Liver (tissue), 9 donors: ENCODE results near the gene LRP4. TPM values are rescaled to one million over a fixed set of nuclear protein-coding genes. Genes with fewer than 3 reads are reported as not detected.

Source experiments
- DNase-seq: peaks from one replicate; pipeline ENCODE4 v3.0.0-alpha.2; 2017; ENCODE audit warnings: low spot score
- H3K27ac ChIP-seq, 2 donors: one replicate each; pipeline ENCODE4 v1.7.0; 2013; ENCODE audit warnings: inconsistent platforms in 2 of 2, low read length in 2 of 2, control low read depth in 1 of 2, low read depth in 1 of 2, mild to moderate bottlenecking in 1 of 2
- H3K27me3 ChIP-seq, 4 donors: one replicate each; pipeline versions ENCODE4 v1.6.1 to v1.7.0; 2013; ENCODE audit warnings: low read length in 3 of 4, inconsistent platforms in 1 of 4, mild to moderate bottlenecking in 1 of 4, moderate library complexity in 1 of 4; ENCODE audit not compliant: control insufficient read depth in 4 of 4, insufficient read depth in 4 of 4
- H3K36me3 ChIP-seq, 4 donors: one replicate each; pipeline versions ENCODE4 v1.6.1 to v1.7.0; 2013; ENCODE audit warnings: low read length in 3 of 4, mild to moderate bottlenecking in 3 of 4, low read depth in 1 of 4, moderate library complexity in 1 of 4; ENCODE audit not compliant: control insufficient read depth in 4 of 4, insufficient read depth in 3 of 4
- H3K4me1 ChIP-seq, 4 donors: one replicate each; pipeline versions ENCODE4 v1.6.1 to v1.7.0; 2013; ENCODE audit warnings: low read length in 3 of 4, mild to moderate bottlenecking in 3 of 4, moderate library complexity in 1 of 4; ENCODE audit not compliant: control insufficient read depth in 4 of 4, insufficient read depth in 4 of 4
- H3K4me3 ChIP-seq, 3 donors: one replicate each; pipeline versions ENCODE4 v1.6.1 to v1.7.0; 2013; ENCODE audit warnings: low read length in 3 of 3, control low read depth in 1 of 3, low read depth in 1 of 3, mild to moderate bottlenecking in 1 of 3
- H3K9ac ChIP-seq, 2 donors: one replicate each; pipeline ENCODE4 v1.7.0; 2013; ENCODE audit warnings: low read length in 2 of 2, mild to moderate bottlenecking in 2 of 2, moderate library complexity in 2 of 2, control low read depth in 1 of 2, low read depth in 1 of 2
- H3K9me3 ChIP-seq, 4 donors: one replicate each; pipeline versions ENCODE4 v1.6.1 to v1.7.0; 2013; ENCODE audit warnings: low read length in 3 of 4; ENCODE audit not compliant: control insufficient read depth in 4 of 4
- ATF3 ChIP-seq: IDR thresholded peaks from 2 replicates; pipeline ENCODE4 v1.6.1; 2016; ENCODE audit warnings: antibody characterized with exemption
- EGR1 ChIP-seq, 2 donors: IDR thresholded peaks; 2 replicates each; pipeline ENCODE4 v1.6.1; 2016 to 2018; ENCODE audit warnings: antibody characterized with exemption in 2 of 2, low read depth in 2 of 2
- FOXA1 ChIP-seq: IDR thresholded peaks from 2 replicates; pipeline ENCODE4 v1.6.1; 2016; ENCODE audit warnings: antibody characterized with exemption
- FOXA2 ChIP-seq: IDR thresholded peaks from 2 replicates; pipeline ENCODE4 v1.6.1; 2016; ENCODE audit warnings: antibody characterized with exemption
- GABPA ChIP-seq, 2 donors: IDR thresholded peaks in 1 of 2; conservative IDR thresholded peaks in 1 of 2; 2 replicates each; pipeline ENCODE4 v1.6.1; 2016; ENCODE audit warnings: antibody characterized with exemption in 2 of 2, mild to moderate bottlenecking in 1 of 2, moderate library complexity in 1 of 2
- HNF4A ChIP-seq, 2 donors: conservative IDR thresholded peaks; 2 replicates each; pipeline ENCODE4 v1.6.1; 2016; ENCODE audit warnings: antibody characterized with exemption in 2 of 2, mild to moderate bottlenecking in 2 of 2
- HNF4G ChIP-seq: IDR thresholded peaks from 2 replicates; pipeline ENCODE4 v1.6.1; 2016; ENCODE audit warnings: antibody characterized with exemption
- JUND ChIP-seq, 2 donors: IDR thresholded peaks; 2 replicates each; pipeline ENCODE4 v1.6.1; 2016; ENCODE audit warnings: antibody characterized with exemption in 2 of 2
- MAX ChIP-seq: IDR thresholded peaks from 2 replicates; pipeline ENCODE4 v1.6.1; 2016; ENCODE audit warnings: antibody characterized with exemption
- NR2F2 ChIP-seq: IDR thresholded peaks from 2 replicates; pipeline ENCODE4 v1.6.1; 2016; ENCODE audit warnings: antibody characterized with exemption
- RAD21 ChIP-seq, 2 donors: IDR thresholded peaks; 2 replicates each; pipeline ENCODE4 v1.6.1; 2016; ENCODE audit warnings: antibody characterized with exemption in 2 of 2, mild to moderate bottlenecking in 2 of 2
- REST ChIP-seq: IDR thresholded peaks from 2 replicates; pipeline ENCODE4 v1.6.1; 2016; ENCODE audit warnings: antibody characterized with exemption, mild to moderate bottlenecking
- RXRA ChIP-seq, 2 donors: IDR thresholded peaks; 2 replicates each; pipeline ENCODE4 v1.6.1; 2017 to 2018; ENCODE audit warnings: antibody characterized with exemption in 2 of 2, mild to moderate bottlenecking in 1 of 2
- SP1 ChIP-seq: IDR thresholded peaks from 2 replicates; pipeline ENCODE4 v1.6.1; 2018; ENCODE audit warnings: antibody characterized with exemption, mild to moderate bottlenecking
- TAF1 ChIP-seq: conservative IDR thresholded peaks from 2 replicates; pipeline ENCODE4 v1.6.1; 2016; ENCODE audit warnings: antibody characterized with exemption, mild to moderate bottlenecking
- YY1 ChIP-seq: IDR thresholded peaks from 2 replicates; pipeline ENCODE4 v1.6.1; 2016; ENCODE audit warnings: antibody characterized with exemption, mild to moderate bottlenecking
- ZBTB33 ChIP-seq: IDR thresholded peaks from 2 replicates; pipeline ENCODE4 v1.6.1; 2016; ENCODE audit warnings: antibody characterized with exemption
- WGBS: extraction: QIAGEN DNeasy Blood & Tissue Kit; methylation state at CpG from one replicate; pipeline ENCODE4 v1.1.7; 2013; 5-methylcytosine and 5-hydroxymethylcytosine counted together
- polyA plus RNA-seq, 2 donors: library from polyadenylated mRNA; stranded (reverse) in 1 of 2; unstranded in 1 of 2; fragments of 200-250 nt in 1 of 2; fragments of >200 nt in 1 of 2; fragmentation: Nextera tagmentation in 1 of 2; extraction: Ambion mirVana in 1 of 2; gene quantifications; one replicate each; pipeline versions ENCODE4 v1.2.1 to v1.2.3, GENCODE V29; 2013 to 2015
- total RNA-seq, 2 donors: library from RNA; depleted of rRNA; stranded (reverse); fragments of >200 nt; gene quantifications; one replicate each; pipeline ENCODE4 v1.2.3, GENCODE V29; 2014
- donor health status: healthy.
- donor health status: healthy.
- donor health status: healthy.
- donor health status: healthy.
- donor health status: healthy.

Gene LRP4
- total and polyA plus RNA-seq, 4 donors = 0.50 to 3.1 (median 0.90) TPM

- TF ChIP-seq FOXA1 = no peak
- no peak for TF ChIP-seq TAF1
- no peak for TF ChIP-seq ZBTB33
- TF ChIP-seq RXRA (IDR thresholded peaks at IDR 0.05) = no peak
- TF ChIP-seq YY1 = no peak
- TF ChIP-seq EGR1 (IDR thresholded peaks at IDR 0.05; ENCODE audit: low read depth in 2 of 2) = no peak
- no peak for TF ChIP-seq JUND (IDR thresholded peaks at IDR 0.05)
- H3K4me3 ChIP-seq = no peak overlapping the region
- no peaks in the 10 kb centered on the region for H3K36me3 ChIP-seq
- H3K27ac ChIP-seq = no peak overlapping the region
- H3K27me3 ChIP-seq = no peaks in the 10 kb centered on the region
- no peak for DNase-seq
- 83% methylated on average over 3 of the region's 3 CpGs for WGBS
- H3K9me3 ChIP-seq = no peaks in the 10 kb centered on the region
- no peaks in the 10 kb centered on the region for H3K4me1 ChIP-seq
- no peak overlapping the region for H3K9ac ChIP-seq
Observed at GRCh38 chr11:46901156-46901555, 17.2 kb downstream of the LRP4 start.

GRCh38 chr11:46900091-46900746 is 18.1 kb downstream of the LRP4 start:
- no peak for DNase-seq
- no peak overlapping the region for H3K4me3 ChIP-seq
- peaks cover 0 to 7% (median 5%) of the 10 kb centered on the region in 4 donors for H3K4me1 ChIP-seq
- WGBS = 89% methylated on average over 13 of the region's 13 CpGs
- no peaks in the 10 kb centered on the region for H3K27me3 ChIP-seq
- no peaks in the 10 kb centered on the region for H3K9me3 ChIP-seq
- TF ChIP-seq RAD21 (IDR thresholded peaks at IDR 0.05) (no peak), NR2F2 (no peak), YY1 (no peak), JUND (IDR thresholded peaks at IDR 0.05) (no peak), FOXA2 (no peak), EGR1 (IDR thresholded peaks at IDR 0.05; ENCODE audit: low read depth in 2 of 2) (no peak), ZBTB33 (no peak), HNF4G (no peak), ATF3 (no peak), GABPA (IDR thresholded peaks at IDR 0.05 in 1 of 2, conservative IDR thresholded peaks at IDR 0.05 in 1 of 2) (no peak), REST (no peak), MAX (no peak), SP1 (no peak), FOXA1 (no peak), RXRA (IDR thresholded peaks at IDR 0.05) (no peak), TAF1 (no peak), HNF4A (conservative IDR thresholded peaks at IDR 0.05) (no peak)
- no peak overlapping the region for H3K27ac ChIP-seq
- H3K36me3 ChIP-seq = no peaks in the 10 kb centered on the region
- no peak overlapping the region for H3K9ac ChIP-seq
